CD14-positive monocyte (primary cell): ENCODE data around the gene RABL3. TPM values are rescaled to one million over a fixed set of nuclear protein-coding genes. Genes with fewer than 3 reads are reported as not detected.
A peak's percentile ranks its signal among the peaks of the same experiment; 100 is the strongest.

Experiments used
- DNase-seq, 3 donors: peaks; one replicate each; pipeline ENCODE4 v3.0.0-alpha.2; 2011 to 2022
- H2AFZ ChIP-seq: 2 replicates; pipeline ENCODE4 v1.6.0; 2012; ENCODE audit warnings: mild to moderate bottlenecking, low read depth, low read length, inconsistent platforms; ENCODE audit not compliant: insufficient read depth, poor library complexity, severe bottlenecking
- H3K27ac ChIP-seq, 2 donors: 1 replicate in 1 of 2; 2 replicates in 1 of 2; pipeline ENCODE4 v1.5.1; 2012 to 2013; ENCODE audit warnings: low read length in 2 of 2, control low read depth in 1 of 2, inconsistent platforms in 1 of 2, low read depth in 1 of 2, mild to moderate bottlenecking in 1 of 2
- H3K27me3 ChIP-seq, 2 donors: one replicate each; pipeline versions ENCODE4 v1.6.0 to v1.6.1; 2011 to 2013; ENCODE audit warnings: low read length in 2 of 2; ENCODE audit not compliant: control insufficient read depth in 2 of 2, insufficient read depth in 2 of 2
- H3K36me3 ChIP-seq, 2 donors: replicated peaks in 1 of 2; 1 replicate in 1 of 2; 2 replicates in 1 of 2; pipeline versions ENCODE4 v1.5.1 to v1.6.1; 2012 to 2013; ENCODE audit warnings: low read length in 2 of 2, control low read depth in 1 of 2, inconsistent platforms in 1 of 2, mild to moderate bottlenecking in 1 of 2; ENCODE audit not compliant: insufficient read depth in 2 of 2, control insufficient read depth in 1 of 2
- H3K4me1 ChIP-seq, 2 donors: 1 replicate in 1 of 2; 2 replicates in 1 of 2; pipeline versions ENCODE4 v1.5.1 to v1.6.1; 2012 to 2013; ENCODE audit warnings: low read length in 2 of 2, control low read depth in 1 of 2, inconsistent platforms in 1 of 2, mild to moderate bottlenecking in 1 of 2, moderate library complexity in 1 of 2; ENCODE audit not compliant: insufficient read depth in 2 of 2, control insufficient read depth in 1 of 2
- H3K4me2 ChIP-seq: replicated peaks from 2 replicates; pipeline ENCODE3; 2012; ENCODE audit warnings: low read length, moderate library complexity, mild to moderate bottlenecking; ENCODE audit not compliant: poor library complexity, severe bottlenecking; ENCODE audit errors: extremely low read depth
- H3K4me3 ChIP-seq, 3 experiments: fragments of 200-600 bp in 1 of 3; sonication (generic) in 1 of 3; replicated peaks in 1 of 3; 1 replicate in 2 of 3; 2 replicates in 1 of 3; pipeline ENCODE4 v1.5.1; 2011 to 2013; ENCODE audit warnings: low read length in 3 of 3, mild to moderate bottlenecking in 3 of 3, control low read depth in 2 of 3, low read depth in 2 of 3, inconsistent platforms in 1 of 3, moderate library complexity in 1 of 3
- H3K79me2 ChIP-seq: 2 replicates; pipeline ENCODE4 v1.6.0; 2012; ENCODE audit warnings: mild to moderate bottlenecking, control low read depth, inconsistent platforms, low read length, moderate library complexity; ENCODE audit not compliant: insufficient read depth
- H3K9ac ChIP-seq: 2 replicates; pipeline ENCODE4 v1.6.0; 2017; ENCODE audit warnings: low read length, mild to moderate bottlenecking; ENCODE audit not compliant: insufficient read depth, poor library complexity, severe bottlenecking
- H3K9me3 ChIP-seq, 2 donors: replicated peaks in 1 of 2; 1 replicate in 1 of 2; 2 replicates in 1 of 2; pipeline versions ENCODE4 v1.5.1 to v1.6.1; 2012 to 2013; ENCODE audit warnings: low read length in 2 of 2, control low read depth in 1 of 2; ENCODE audit not compliant: control insufficient read depth in 1 of 2, insufficient read depth in 1 of 2
- H4K20me1 ChIP-seq: 2 replicates; pipeline ENCODE4 v1.6.0; 2012; ENCODE audit warnings: mild to moderate bottlenecking, low read length, control low read depth, moderate library complexity; ENCODE audit not compliant: insufficient read depth
- H3K27ac Mint-ChIP-seq, 7 donors: one replicate each; pipeline ENCODE4 v1.8.0; 2020; ENCODE audit warnings: mild to moderate bottlenecking in 7 of 7, mixed read lengths in 7 of 7, moderate library complexity in 6 of 7, inconsistent platforms in 2 of 7
- H3K27me3 Mint-ChIP-seq, 3 donors: one replicate each; pipeline ENCODE4 v1.8.0; 2021 to 2022; ENCODE audit warnings: low read depth in 3 of 3, mild to moderate bottlenecking in 3 of 3, mixed read lengths in 3 of 3, moderate library complexity in 3 of 3, inconsistent platforms in 1 of 3
- H3K36me3 Mint-ChIP-seq, 2 donors: one replicate each; pipeline ENCODE4 v1.8.0; 2020; ENCODE audit warnings: mixed read lengths in 2 of 2, inconsistent platforms in 1 of 2, mild to moderate bottlenecking in 1 of 2
- H3K4me1 Mint-ChIP-seq: one replicate; pipeline ENCODE4 v1.8.0; 2020; ENCODE audit warnings: mild to moderate bottlenecking, mixed read lengths
- H3K4me3 Mint-ChIP-seq, 2 donors: one replicate each; pipeline ENCODE4 v1.8.0; 2020; ENCODE audit warnings: mild to moderate bottlenecking in 2 of 2, mixed read lengths in 2 of 2, moderate library complexity in 1 of 2
- H3K9me3 Mint-ChIP-seq, 7 donors: one replicate each; pipeline ENCODE4 v1.8.0; 2020 to 2022; ENCODE audit warnings: mixed read lengths in 7 of 7, mild to moderate bottlenecking in 6 of 7, moderate library complexity in 6 of 7, inconsistent platforms in 2 of 7
- CTCF ChIP-seq: fragments of 200-600 bp; IDR thresholded peaks from one replicate; pipeline ENCODE4 v1.8.0; 2022; ENCODE audit warnings: antibody characterized with exemption, mild to moderate bottlenecking
- WGBS: methylation state at CpG from one replicate; pipeline ENCODE4 v1.1.5; 2013; ENCODE audit warnings: missing lambda C conversion rate; ENCODE audit not compliant: insufficient coverage; 5-methylcytosine and 5-hydroxymethylcytosine counted together
- intact Hi-C, 2 donors: fragments of 100-400 bp; cut with micrococcal nuclease; formaldehyde crosslinking; loops; one replicate each; pipeline versions ENCODE4 v1.15.0 to v1.15.1; 2023
- polyA plus RNA-seq, 3 donors: library from polyadenylated mRNA; depleted of rRNA in 1 of 3; unstranded in 2 of 3; stranded (reverse) in 1 of 3; fragments of 300-500 nt in 2 of 3; fragments of >200 nt in 1 of 3; fragmentation: Illumina TruSeq in 2 of 3; gene quantifications; 1 replicate in 2 of 3; 2 replicates in 1 of 3; pipeline ENCODE4 v1.2.3, GENCODE V29; 2012 to 2021

Gene RABL3
- polyA plus RNA-seq, 3 donors = 2.0 to 14.9 (median 11.5) TPM

GRCh38 chr3:120752865-120753264, 10.5 kb upstream of the RABL3 start:
- Mint-ChIP-seq H3K27ac (peak overlapping the region in 2 of 7 donors; percentile 12 to 86), H3K4me1 (peaks cover 30% of the 10 kb centered on the region), H3K4me3 (no peak overlapping the region), H3K27me3 (no peaks in the 10 kb centered on the region), H3K9me3 (peaks cover 0 to 4% (median 0%) of the 10 kb centered on the region in 7 donors), H3K36me3 (peaks cover 22 to 29% of the 10 kb centered on the region in 2 donors)
- Histone ChIP-seq H3K36me3 (peaks cover 16 to 32% of the 10 kb centered on the region in 2 donors), H3K27ac (peak overlapping the region in 1 of 2 donors; percentile 70), H3K4me1 (peaks cover 8 to 15% of the 10 kb centered on the region in 2 donors), H3K4me3 (no peak overlapping the region), H2AFZ (no peak overlapping the region), H3K9me3 (no peaks in the 10 kb centered on the region), H3K27me3 (no peaks in the 10 kb centered on the region), H3K4me2 (no peak overlapping the region), H3K9ac (no peak overlapping the region), H4K20me1 (no peaks in the 10 kb centered on the region), H3K79me2 (peaks cover 65% of the 10 kb centered on the region)
- intact Hi-C loops = no loop called here
- TF ChIP-seq CTCF = no peak
- WGBS = no CpG with 5 or more reads among the region's 2 CpGs
- DNase-seq = no peak

DNA sequence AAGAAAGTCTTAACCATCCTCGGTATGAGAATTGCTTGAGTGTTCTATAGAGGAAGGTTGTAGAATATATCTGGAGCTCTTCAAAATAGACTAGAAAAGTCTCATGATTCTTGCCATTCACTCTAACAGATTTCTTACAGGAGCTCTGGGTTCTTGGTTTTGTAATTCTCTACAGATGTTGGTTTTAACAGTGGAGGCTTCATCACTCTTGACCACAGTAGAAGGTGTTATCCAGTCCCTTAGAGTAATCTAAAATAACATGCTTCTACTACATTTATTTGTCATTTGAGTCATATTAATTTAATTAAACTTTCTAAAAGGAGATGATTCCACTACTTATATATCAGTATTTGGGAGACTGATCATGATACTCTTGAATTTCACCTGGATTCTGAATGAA, 9.9 kb upstream of the RABL3 start:
- no peak overlapping the region for H3K27ac Mint-ChIP-seq
- Histone ChIP-seq H2AFZ (no peak overlapping the region), H3K4me3 (no peak overlapping the region), H3K36me3 (peaks cover 16 to 32% of the 10 kb centered on the region in 2 donors), H3K79me2 (peaks cover 59% of the 10 kb centered on the region), H4K20me1 (no peaks in the 10 kb centered on the region), H3K27me3 (no peaks in the 10 kb centered on the region), H3K4me2 (no peak overlapping the region), H3K9ac (no peak overlapping the region), H3K9me3 (no peaks in the 10 kb centered on the region), H3K4me1 (peaks cover 8 to 15% of the 10 kb centered on the region in 2 donors), H3K27ac (peak overlapping the region in 1 of 2 donors; percentile 70)
- H3K4me3 Mint-ChIP-seq = no peak overlapping the region
- H3K36me3 Mint-ChIP-seq = peaks cover 18 to 26% of the 10 kb centered on the region in 2 donors
- TF ChIP-seq CTCF = no peak
- H3K27me3 Mint-ChIP-seq = no peaks in the 10 kb centered on the region
- no peak for DNase-seq
- intact Hi-C loops = no loop called here
- no CpG with 5 or more reads among the region's 1 CpG for WGBS
- H3K9me3 Mint-ChIP-seq = peaks cover 1 to 6% (median 3%) of the 10 kb centered on the region in 7 donors
- peaks cover 30% of the 10 kb centered on the region for H3K4me1 Mint-ChIP-seq
